Activated CD8-positive, alpha-beta T cell treated with anti-CD3 and anti-CD28 coated beads for 36 hours (primary cell): ENCODE measurements around the gene PAK6. TPM values are rescaled to one million over a fixed set of nuclear protein-coding genes. Genes with fewer than 3 reads are reported as not detected.

Source experiments
- ATAC-seq: fragments of 200-7000 bp; cut with Tn5 transposase; one replicate; pipeline ENCODE4 v1.10.0; 2021; ENCODE audit warnings: mild to moderate bottlenecking, moderate library complexity
- CTCF ChIA-PET: fragments of 350-600 bp; sonication (Branson Sonifier 250); formaldehyde crosslinking; loops from one replicate; lab custom pipeline; 2021; ENCODE audit warnings: antibody characterized with exemption; lab: Charles Lee
- POLR2A ChIA-PET: fragments of 350-600 bp; sonication (Branson Sonifier 250); formaldehyde crosslinking; loops from one replicate; lab custom pipeline; 2021; ENCODE audit warnings: antibody characterized with exemption; lab: Charles Lee
- DNase-seq: peaks from one replicate; pipeline ENCODE4 v3.0.0-alpha.2; 2020
- H3K27ac Mint-ChIP-seq: one replicate; pipeline ENCODE4 v1.8.0; 2021; ENCODE audit warnings: mild to moderate bottlenecking, mixed read lengths
- H3K27me3 Mint-ChIP-seq: one replicate; pipeline ENCODE4 v1.8.0; 2021; ENCODE audit warnings: mixed read lengths
- H3K36me3 Mint-ChIP-seq: one replicate; pipeline ENCODE4 v1.8.0; 2021; ENCODE audit warnings: low read depth, mixed read lengths
- H3K4me1 Mint-ChIP-seq: one replicate; pipeline ENCODE4 v1.8.0; 2021; ENCODE audit warnings: low read depth, mixed read lengths
- H3K4me3 Mint-ChIP-seq: one replicate; pipeline ENCODE4 v1.8.0; 2021; ENCODE audit warnings: mild to moderate bottlenecking, moderate library complexity, mixed read lengths
- H3K9me3 Mint-ChIP-seq: one replicate; pipeline ENCODE4 v1.8.0; 2021; ENCODE audit warnings: mixed read lengths
- CTCF ChIP-seq: fragments of 200-600 bp; IDR thresholded peaks from one replicate; pipeline ENCODE4 v1.8.0; 2022; ENCODE audit warnings: antibody characterized with exemption, mild to moderate bottlenecking
- intact Hi-C: fragments of 100-400 bp; cut with micrococcal nuclease; formaldehyde crosslinking; loops from one replicate; pipeline ENCODE4 v1.10.0; 2022
- total RNA-seq, 2 experiments: library from RNA; stranded (reverse); gene quantifications; one replicate each; pipeline ENCODE4 v1.2.3, GENCODE V29; 2021

The PAK6 gene
- total RNA-seq, 2 experiments from 2014 or later: 0.67 to 0.83 TPM

DNA sequence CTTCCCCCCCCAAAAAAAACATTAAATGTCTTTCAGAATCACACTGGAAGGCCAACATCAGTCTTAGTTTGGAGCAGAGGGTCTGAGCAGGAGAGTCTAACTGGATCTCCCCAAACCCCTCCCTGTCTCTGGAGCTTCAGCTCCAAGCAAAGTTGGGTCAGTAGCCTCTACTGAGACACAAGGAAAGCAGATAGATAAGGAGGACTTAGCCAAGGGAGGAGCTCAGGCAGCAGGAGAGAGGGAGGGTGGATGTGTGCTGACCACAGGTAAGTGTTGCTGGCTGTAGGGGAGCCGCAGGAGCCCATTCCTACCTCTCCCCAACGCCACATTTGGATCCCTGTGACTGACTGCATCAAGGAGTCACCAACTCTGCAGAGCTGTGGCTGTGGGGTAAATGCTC is 61.9 kb downstream of the PAK6 start:
- ATAC-seq: no peak
- intact Hi-C loops: no loop called here
- H3K4me3 Mint-ChIP-seq: no peak overlapping the region
- peaks cover 42% of the 10 kb centered on the region for H3K36me3 Mint-ChIP-seq
- no peak for TF ChIP-seq CTCF
- no peak for DNase-seq
- H3K4me1 Mint-ChIP-seq: peaks cover 12% of the 10 kb centered on the region
- H3K9me3 Mint-ChIP-seq: peaks cover 1% of the 10 kb centered on the region
- CTCF ChIA-PET: interaction anchor here (1.4 to 23.8 kb wide), 4 partner anchors 9 to 27 kb away, joined by 3 to 595 read pairs (median 8); partner anchors contain the start of gene INAFM2
- H3K27ac Mint-ChIP-seq: no peak overlapping the region
- H3K27me3 Mint-ChIP-seq: no peaks in the 10 kb centered on the region
- POLR2A ChIA-PET: interaction anchor here (0.7 kb wide), 1 partner anchor 15 kb away, joined by 3 read pairs; no protein-coding TSS in a partner anchor

- intact Hi-C loops: no loop called here
- no peak for ATAC-seq
- Mint-ChIP-seq H3K4me3 (no peak overlapping the region), H3K27ac (no peak overlapping the region), H3K27me3 (no peaks in the 10 kb centered on the region), H3K4me1 (peaks cover 19% of the 10 kb centered on the region), H3K36me3 (peaks cover 42% of the 10 kb centered on the region), H3K9me3 (peaks cover 1% of the 10 kb centered on the region)
- ChIA-PET CTCF (interaction anchor here (1.4 to 23.8 kb wide), 4 partner anchors 8 to 28 kb away, joined by 3 to 595 read pairs (median 8); partner anchors contain the start of gene INAFM2), POLR2A (interaction anchor here (0.7 to 0.9 kb wide), 2 partner anchors 9 to 16 kb away, joined by 3 read pairs; no protein-coding TSS in a partner anchor)
- no peak for DNase-seq
- TF ChIP-seq CTCF: no peak
Measured at GRCh38 chr15:40301467-40302179, 62.8 kb downstream of the PAK6 start.

GRCh38 chr15:40302288-40302886 is 63.5 kb downstream of the PAK6 start:
- ChIA-PET CTCF (interaction anchor here (1.8 to 23.8 kb wide), 3 partner anchors 8 to 29 kb away, joined by 5 to 595 read pairs (median 11); no protein-coding TSS in a partner anchor), POLR2A (interaction anchor here (0.9 kb wide), 1 partner anchor 9 kb away, joined by 3 read pairs; no protein-coding TSS in a partner anchor)
- Mint-ChIP-seq H3K27me3 (no peaks in the 10 kb centered on the region), H3K36me3 (peaks cover 42% of the 10 kb centered on the region), H3K9me3 (peaks cover 1% of the 10 kb centered on the region), H3K27ac (no peak overlapping the region), H3K4me1 (peaks cover 21% of the 10 kb centered on the region), H3K4me3 (no peak overlapping the region)
- ATAC-seq: no peak
- DNase-seq: no peak
- TF ChIP-seq CTCF: no peak
- intact Hi-C loops: no loop called here

- H3K9me3 Mint-ChIP-seq: peaks cover 1% of the 10 kb centered on the region
- H3K4me3 Mint-ChIP-seq: no peak overlapping the region
- ATAC-seq (no peak), DNase-seq (no peak)
- ChIA-PET CTCF (interaction anchor here (0.8 to 23.8 kb wide), 3 partner anchors 17 to 267 kb away, joined by 3 to 595 read pairs (median 4); no protein-coding TSS in a partner anchor), POLR2A (no interaction called here)
- no peak overlapping the region for H3K27ac Mint-ChIP-seq
- H3K4me1 Mint-ChIP-seq: peaks cover 21% of the 10 kb centered on the region
- no peak for TF ChIP-seq CTCF
- intact Hi-C loops: no loop called here
- H3K27me3 Mint-ChIP-seq: no peaks in the 10 kb centered on the region
- H3K36me3 Mint-ChIP-seq: peaks cover 42% of the 10 kb centered on the region
Measured at GRCh38 chr15:40302981-40303380, 64.1 kb downstream of the PAK6 start.
